ENCODE results near the gene CELF2.

The CELF2 gene

DNA sequence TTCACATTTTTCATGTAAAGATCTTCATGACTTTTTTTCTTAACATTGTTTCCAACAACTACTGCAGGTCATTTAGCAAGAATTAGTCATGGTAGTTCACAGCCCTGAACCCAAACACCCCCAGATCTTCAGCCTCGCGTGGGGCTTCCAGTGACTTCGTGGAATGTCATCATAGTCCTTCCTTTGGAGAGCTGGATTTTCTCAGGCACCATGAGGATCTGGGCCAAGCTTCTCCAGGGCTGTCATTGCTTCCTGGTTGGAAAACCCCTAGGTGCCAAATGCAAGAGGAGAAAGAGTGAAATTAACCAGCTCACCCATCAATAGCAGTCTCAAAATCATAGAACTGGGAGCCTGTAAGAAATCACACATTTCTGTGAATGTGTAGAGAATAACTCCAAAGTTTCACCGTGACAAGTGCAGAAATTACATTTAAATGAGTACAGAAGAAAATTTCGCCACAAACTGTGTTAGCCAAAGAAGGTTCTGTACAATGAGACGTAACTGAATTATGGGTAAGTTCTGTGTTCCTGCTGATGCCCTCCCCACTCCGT, 175.4 kb downstream of the CELF2 start:
- Histone ChIP-seq H3K27me3 (ENCODE audit: control insufficient read depth, insufficient read depth, low read length) (no peaks in the 10 kb centered on the region), H2AFZ (no peak overlapping the region), H3K79me2 (no peaks in the 10 kb centered on the region), H3K9me3 (ENCODE audit: control insufficient read depth, low read length) (no peaks in the 10 kb centered on the region), H3K27ac (no peak overlapping the region), H3K4me1 (no peaks in the 10 kb centered on the region), H3K4me2 (ENCODE audit: low read length) (no peak overlapping the region), H3K9ac (no peak overlapping the region), H3K36me3 (ENCODE audit: control insufficient read depth, insufficient read depth, low read length) (no peaks in the 10 kb centered on the region), H3K4me3 (ENCODE audit: low read depth, low read length) (no peak overlapping the region)
- TF ChIP-seq CTCF (IDR thresholded peaks at IDR 0.05), result no peak

DNA sequence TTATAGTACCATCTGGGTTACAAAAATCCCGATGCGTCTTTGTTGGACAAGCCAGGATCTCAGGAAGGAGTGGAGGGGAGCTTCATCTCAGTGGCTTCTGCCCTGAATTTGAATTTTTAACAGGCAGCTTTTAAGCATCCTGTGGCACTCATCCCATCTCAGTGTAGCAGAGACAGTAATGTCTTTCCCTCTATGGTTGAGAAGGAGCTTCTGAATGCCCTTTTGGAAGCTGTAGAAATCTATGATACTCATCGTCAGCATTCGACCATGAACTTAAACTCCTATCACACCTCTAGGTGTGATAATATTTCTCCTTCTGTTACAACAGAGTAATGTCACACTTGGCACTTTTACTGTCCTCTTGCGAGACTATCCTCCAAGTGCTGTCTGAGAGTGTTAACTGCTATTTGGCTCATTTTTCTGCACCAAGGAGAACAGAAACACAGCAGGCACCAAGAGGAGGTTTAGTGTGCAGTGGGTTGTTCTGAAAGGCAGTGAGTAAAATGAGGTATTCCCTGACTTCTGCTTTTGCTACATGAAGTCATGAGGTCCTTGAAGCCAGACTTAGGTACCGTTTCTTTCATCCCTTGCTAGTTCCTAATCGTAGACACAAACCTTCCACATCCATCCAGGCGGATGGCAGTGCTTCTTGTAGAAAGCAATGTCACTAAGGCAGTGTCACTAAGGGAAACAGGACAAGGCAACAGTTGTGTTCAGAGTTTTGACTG, 177.4 kb downstream of the CELF2 start:
- Histone ChIP-seq H3K79me2 (no peaks in the 10 kb centered on the region), H3K36me3 (ENCODE audit: control insufficient read depth, insufficient read depth, low read length) (no peaks in the 10 kb centered on the region), H3K9me3 (ENCODE audit: control insufficient read depth, low read length) (no peaks in the 10 kb centered on the region), H3K27ac (no peak overlapping the region), H3K9ac (no peak overlapping the region), H3K4me2 (ENCODE audit: low read length) (no peak overlapping the region), H3K27me3 (ENCODE audit: control insufficient read depth, insufficient read depth, low read length) (no peaks in the 10 kb centered on the region), H3K4me1 (no peaks in the 10 kb centered on the region), H2AFZ (no peak overlapping the region), H3K4me3 (ENCODE audit: low read depth, low read length) (no peak overlapping the region)
- TF ChIP-seq CTCF (IDR thresholded peaks at IDR 0.05), result no peak

GRCh38 chr10:11195623-11196022, 178.0 kb downstream of the CELF2 start:
- Histone ChIP-seq H3K27me3 (ENCODE audit: control insufficient read depth, insufficient read depth, low read length) (no peaks in the 10 kb centered on the region), H3K9ac (no peak overlapping the region), H3K4me2 (ENCODE audit: low read length) (no peak overlapping the region), H3K36me3 (ENCODE audit: control insufficient read depth, insufficient read depth, low read length) (no peaks in the 10 kb centered on the region), H3K79me2 (no peaks in the 10 kb centered on the region), H2AFZ (no peak overlapping the region), H3K27ac (no peak overlapping the region), H3K4me1 (no peaks in the 10 kb centered on the region), H3K4me3 (ENCODE audit: low read depth, low read length) (no peak overlapping the region), H3K9me3 (ENCODE audit: control insufficient read depth, low read length) (no peaks in the 10 kb centered on the region)
- TF ChIP-seq CTCF (IDR thresholded peaks at IDR 0.05), result no peak

DNA sequence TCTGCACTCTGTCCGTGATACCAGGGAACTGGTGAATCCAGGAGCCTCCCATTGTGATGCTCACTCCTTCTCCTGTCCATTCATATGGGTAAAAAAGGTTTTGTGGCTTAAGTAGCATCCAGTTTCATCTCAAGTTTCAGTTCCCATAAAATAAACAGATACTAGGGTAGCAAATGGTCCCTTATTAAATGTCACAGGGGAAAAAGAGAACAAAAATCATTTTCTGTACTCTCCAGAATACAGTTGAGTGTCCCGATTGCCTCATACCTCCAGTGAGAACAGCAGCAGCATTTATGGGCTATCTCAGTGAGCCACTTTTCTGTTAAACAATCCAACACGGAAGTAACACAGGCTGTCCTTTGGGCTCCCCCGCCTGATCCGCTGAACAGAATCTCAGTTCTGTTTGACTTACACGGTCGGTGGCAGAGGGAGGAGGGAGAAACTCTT, 179.6 kb downstream of the CELF2 start:
- no peaks in the 10 kb centered on the region for H3K9me3 ChIP-seq (ENCODE audit: control insufficient read depth, low read length)
- no peaks in the 10 kb centered on the region for H3K79me2 ChIP-seq
- no peak overlapping the region for H2AFZ ChIP-seq
- H3K27ac ChIP-seq, result no peak overlapping the region
- no peak for TF ChIP-seq CTCF (IDR thresholded peaks at IDR 0.05)
- no peaks in the 10 kb centered on the region for H3K36me3 ChIP-seq (ENCODE audit: control insufficient read depth, insufficient read depth, low read length)
- H3K4me2 ChIP-seq (ENCODE audit: low read length), result no peak overlapping the region
- H3K9ac ChIP-seq, result no peak overlapping the region
- H3K4me3 ChIP-seq (ENCODE audit: low read depth, low read length), result no peak overlapping the region
- no peaks in the 10 kb centered on the region for H3K4me1 ChIP-seq
- no peaks in the 10 kb centered on the region for H3K27me3 ChIP-seq (ENCODE audit: control insufficient read depth, insufficient read depth, low read length)

GRCh38 chr10:11197878-11198277, 180.2 kb downstream of the CELF2 start:
- Histone ChIP-seq H3K4me3 (ENCODE audit: low read depth, low read length) (no peak overlapping the region), H3K27ac (no peak overlapping the region), H3K27me3 (ENCODE audit: control insufficient read depth, insufficient read depth, low read length) (no peaks in the 10 kb centered on the region), H3K9me3 (ENCODE audit: control insufficient read depth, low read length) (no peaks in the 10 kb centered on the region), H3K36me3 (ENCODE audit: control insufficient read depth, insufficient read depth, low read length) (no peaks in the 10 kb centered on the region), H3K79me2 (no peaks in the 10 kb centered on the region), H3K4me1 (no peaks in the 10 kb centered on the region), H3K4me2 (ENCODE audit: low read length) (no peak overlapping the region), H3K9ac (no peak overlapping the region), H2AFZ (no peak overlapping the region)
- TF ChIP-seq CTCF (IDR thresholded peaks at IDR 0.05), result no peak

Measured in parathyroid adenoma (tissue), 2 donors.